ENCODE data around the gene GLS. TPM values are rescaled to one million over a fixed set of nuclear protein-coding genes. Genes with fewer than 3 reads are reported as not detected.
A peak's percentile ranks its signal among the peaks of the same experiment; 100 is the strongest.
"Not testable (repeated sequence)": the region's sequence is repeated elsewhere in the genome, so short reads cannot be mapped to it uniquely, and the experiment has no call there.

The GLS gene
- total RNA-seq, 2 donors from 2014 or later: 415 to 476 TPM

- no peak for DNase-seq (ENCODE audit: low spot score)
- no peaks in the 10 kb centered on the region for H3K36me3 ChIP-seq
- H3K27me3 ChIP-seq (replicated peaks; ENCODE audit: insufficient read depth): no peaks in the 10 kb centered on the region
- H3K27ac ChIP-seq: peak overlapping the region in 1 of 2 donors; percentile 82
- ATAC-seq (ENCODE audit: insufficient number of reproducible peaks, low FRiP score, low read depth): no peak
- peaks cover 14 to 48% of the 10 kb centered on the region in 2 donors for H3K4me1 ChIP-seq (ENCODE audit: control insufficient read depth in 1 of 2, low read depth in 2 of 2)
- H3K4me3 ChIP-seq: no peak overlapping the region
- TF ChIP-seq CTCF (IDR thresholded peaks at IDR 0.05): no peak
- H3K9me3 ChIP-seq: no peaks in the 10 kb centered on the region
Observed at GRCh38 chr2:190869721-190870120, 10.9 kb upstream of the GLS start.

- not testable (repeated sequence) for H3K27me3 ChIP-seq (replicated peaks; ENCODE audit: insufficient read depth); H3K9me3 ChIP-seq; DNase-seq (ENCODE audit: low spot score); H3K4me3 ChIP-seq; H3K36me3 ChIP-seq; ATAC-seq (ENCODE audit: insufficient number of reproducible peaks, low FRiP score, low read depth); H3K27ac ChIP-seq
- H3K4me1 ChIP-seq (ENCODE audit: control insufficient read depth in 1 of 2, low read depth in 2 of 2): peaks cover 16 to 38% of the 10 kb centered on the region in 2 donors
Observed at GRCh38 chr2:190873451-190873850, 7.2 kb upstream of the GLS start.

GRCh38 chr2:190875891-190876290 lies 4.7 kb upstream of the GLS start:
- no peaks in the 10 kb centered on the region for H3K9me3 ChIP-seq
- peak overlapping the region in 1 of 2 donors; percentile 94 for H3K27ac ChIP-seq
- H3K4me1 ChIP-seq (ENCODE audit: control insufficient read depth in 1 of 2, low read depth in 2 of 2): peaks cover 25 to 38% of the 10 kb centered on the region in 2 donors
- TF ChIP-seq CTCF (IDR thresholded peaks at IDR 0.05): no peak
- H3K36me3 ChIP-seq: no peaks in the 10 kb centered on the region
- no peak for ATAC-seq (ENCODE audit: insufficient number of reproducible peaks, low FRiP score, low read depth)
- H3K27me3 ChIP-seq (replicated peaks; ENCODE audit: insufficient read depth): no peaks in the 10 kb centered on the region
- no peak for DNase-seq (ENCODE audit: low spot score)
- H3K4me3 ChIP-seq: no peak overlapping the region

- H3K36me3 ChIP-seq: no peaks in the 10 kb centered on the region
- no peak overlapping the region for H3K4me3 ChIP-seq
- DNase-seq (ENCODE audit: low spot score): no peak
- H3K27ac ChIP-seq: peak overlapping the region; percentile 68 to 94
- H3K4me1 ChIP-seq (ENCODE audit: control insufficient read depth in 1 of 2, low read depth in 2 of 2): peaks cover 25 to 38% of the 10 kb centered on the region in 2 donors
- no peak for ATAC-seq (ENCODE audit: insufficient number of reproducible peaks, low FRiP score, low read depth)
- no peak for TF ChIP-seq CTCF (IDR thresholded peaks at IDR 0.05)
- H3K9me3 ChIP-seq: no peaks in the 10 kb centered on the region
- no peaks in the 10 kb centered on the region for H3K27me3 ChIP-seq (replicated peaks; ENCODE audit: insufficient read depth)
Observed at GRCh38 chr2:190876631-190877030, 4.0 kb upstream of the GLS start.

- DNase-seq (ENCODE audit: low spot score): no peak
- peak overlapping the region; percentile 68 to 94 for H3K27ac ChIP-seq
- H3K9me3 ChIP-seq: no peaks in the 10 kb centered on the region
Observed at GRCh38 chr2:190877436-190877835, 3.2 kb upstream of the GLS start.

More at GRCh38 chr2:190877436-190877835, 3.2 kb upstream of the GLS start:
- TF ChIP-seq CTCF (IDR thresholded peaks at IDR 0.05): no peak
- ATAC-seq (ENCODE audit: insufficient number of reproducible peaks, low FRiP score, low read depth): no peak
- H3K4me3 ChIP-seq: no peak overlapping the region
- H3K36me3 ChIP-seq: no peaks in the 10 kb centered on the region
- peaks cover 25 to 38% of the 10 kb centered on the region in 2 donors for H3K4me1 ChIP-seq (ENCODE audit: control insufficient read depth in 1 of 2, low read depth in 2 of 2)
- H3K27me3 ChIP-seq (replicated peaks; ENCODE audit: insufficient read depth): no peaks in the 10 kb centered on the region

Data from thoracic aorta (tissue), 2 donors.